Measurements from ENCODE around the gene KPNA6. TPM values are rescaled to one million over a fixed set of nuclear protein-coding genes. Genes with fewer than 3 reads are reported as not detected.

Gene KPNA6
- total RNA-seq, 1 donor = 96.7 TPM

- DNase-seq (ENCODE audit: low read depth) = peak; percentile 80
- no peak for TF ChIP-seq CTCF (IDR thresholded peaks at IDR 0.05; ENCODE audit: insufficient read depth, low read depth, low read length)
- peak within 1 kb of the TSS; percentile 79 for H3K4me3 ChIP-seq (ENCODE audit: low read depth, low read length)
Measured at GRCh38 chr1:32205401-32206370, 97.8 kb downstream of the KPNA6 start, which contains the start of gene IQCC. TSS of gene IQCC (plus strand) at chr1:32205671. CDS start at chr1:32205682, 11 bp downstream.

- no peak for TF ChIP-seq CTCF (IDR thresholded peaks at IDR 0.05; ENCODE audit: insufficient read depth, low read depth, low read length)
- H3K4me3 ChIP-seq (ENCODE audit: low read depth, low read length) = no peak overlapping the region
Measured at GRCh38 chr1:32208469-32208868, 100.6 kb downstream of the KPNA6 start.

GRCh38 chr1:32208891-32209328, 101.1 kb downstream of the KPNA6 start, which contains the start of gene DCDC2B:
TSS of gene DCDC2B (plus strand) at chr1:32209089. CDS start at chr1:32209094, 5 bp downstream.
- no peak within 1 kb of the TSS for H3K4me3 ChIP-seq (ENCODE audit: low read depth, low read length)
- DNase-seq (ENCODE audit: low read depth) = peak; percentile 35
- no peak for TF ChIP-seq CTCF (IDR thresholded peaks at IDR 0.05; ENCODE audit: insufficient read depth, low read depth, low read length)

More at GRCh38 chr1:32208469-32208868, 100.6 kb downstream of the KPNA6 start:
- DNase-seq (ENCODE audit: low read depth) = no peak

GRCh38 chr1:32215629-32216480, 108.0 kb downstream of the KPNA6 start:
- H3K4me3 ChIP-seq (ENCODE audit: low read depth, low read length) = no peak overlapping the region
- TF ChIP-seq CTCF (IDR thresholded peaks at IDR 0.05; ENCODE audit: insufficient read depth, low read depth, low read length) = peak; percentile 88
- DNase-seq (ENCODE audit: low read depth) = peak; percentile 65

GRCh38 chr1:32216566-32216965, 108.7 kb downstream of the KPNA6 start:
- DNase-seq (ENCODE audit: low read depth) = no peak
- no peak for TF ChIP-seq CTCF (IDR thresholded peaks at IDR 0.05; ENCODE audit: insufficient read depth, low read depth, low read length)
- no peak overlapping the region for H3K4me3 ChIP-seq (ENCODE audit: low read depth, low read length)

- DNase-seq (ENCODE audit: low read depth) = peak; percentile 75
- H3K4me3 ChIP-seq (ENCODE audit: low read depth, low read length) = no peak overlapping the region
- TF ChIP-seq CTCF (IDR thresholded peaks at IDR 0.05; ENCODE audit: insufficient read depth, low read depth, low read length) = no peak
Measured at GRCh38 chr1:32219022-32219421, 111.2 kb downstream of the KPNA6 start.
